A204.1 (cell line): ENCODE measurements around the gene NTRK3.

Experiments used
- FAIRE-seq: peaks from 2 replicates; lab custom pipeline; 2012; peaks lifted over from hg19 to GRCh38; lab: Jason Lieb, UNC

The NTRK3 gene

DNA sequence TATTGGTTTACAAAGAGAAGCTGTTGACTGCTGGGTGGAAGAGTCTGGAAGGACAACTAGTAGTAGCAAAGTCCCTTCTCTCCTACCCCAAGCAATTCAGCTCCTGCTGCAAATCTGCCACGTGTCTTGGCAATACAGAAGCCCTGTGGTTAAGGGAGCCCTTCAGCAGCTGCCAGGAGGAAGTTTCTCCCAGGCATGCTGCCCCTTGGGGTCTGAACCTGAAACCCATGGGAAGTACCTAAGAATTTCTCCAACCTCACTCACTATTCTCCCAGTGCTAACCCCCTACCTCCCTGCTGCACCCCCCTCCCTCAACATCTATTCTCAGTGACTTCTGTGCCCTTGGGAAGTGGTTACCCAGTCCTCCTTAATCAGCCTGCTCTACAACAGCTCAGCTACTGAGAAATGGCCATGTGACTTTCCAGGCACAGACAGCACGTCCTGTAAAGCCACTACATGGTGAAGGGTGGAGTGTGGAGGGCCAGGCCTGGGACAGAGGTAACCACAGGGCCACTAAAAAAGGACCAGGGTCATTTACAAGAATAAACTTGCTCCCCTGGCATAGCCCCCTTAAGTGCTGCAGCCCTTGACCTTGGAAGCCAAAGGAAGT, 316.6 kb downstream of the NTRK3 start:
- no peak for FAIRE-seq

DNA sequence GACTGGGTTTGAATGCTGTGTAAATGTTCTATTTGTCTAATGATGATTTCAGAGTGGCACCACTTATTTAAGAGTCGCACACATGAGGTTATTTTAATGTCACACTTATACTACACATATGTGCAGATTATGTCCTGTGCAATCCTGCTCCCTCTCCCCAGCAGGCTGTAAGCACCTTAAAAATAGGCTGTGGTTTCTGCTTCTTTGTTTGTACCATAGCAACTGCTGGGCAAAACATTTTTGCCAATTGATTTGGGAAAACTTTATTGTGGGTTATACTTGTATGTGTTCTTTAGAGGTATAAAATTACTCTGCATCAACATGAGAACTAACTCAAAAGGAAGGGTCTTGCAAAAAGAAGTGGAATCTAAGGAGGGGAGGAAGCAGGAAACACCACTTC, 318.5 kb downstream of the NTRK3 start:
- no peak for FAIRE-seq

DNA sequence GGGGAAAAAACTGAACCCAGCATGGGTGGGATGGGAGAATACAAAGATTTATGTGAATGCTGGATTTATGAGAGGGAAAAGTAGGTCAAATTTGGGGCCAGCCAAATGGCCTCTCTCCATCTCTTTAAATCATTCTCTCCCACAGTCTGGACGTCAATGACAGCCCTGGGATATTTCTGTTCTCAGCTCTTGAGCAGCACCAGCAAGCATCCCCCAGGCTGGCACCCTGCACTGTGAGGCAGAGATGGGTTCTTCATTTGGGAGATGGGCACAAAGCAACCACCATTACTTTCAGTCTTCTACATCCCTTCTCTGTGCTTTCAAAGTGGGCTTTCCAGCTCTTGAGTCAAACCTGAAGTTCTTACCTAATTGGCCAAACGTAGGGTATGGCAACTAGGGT, 321.0 kb downstream of the NTRK3 start:
- no peak for FAIRE-seq

DNA sequence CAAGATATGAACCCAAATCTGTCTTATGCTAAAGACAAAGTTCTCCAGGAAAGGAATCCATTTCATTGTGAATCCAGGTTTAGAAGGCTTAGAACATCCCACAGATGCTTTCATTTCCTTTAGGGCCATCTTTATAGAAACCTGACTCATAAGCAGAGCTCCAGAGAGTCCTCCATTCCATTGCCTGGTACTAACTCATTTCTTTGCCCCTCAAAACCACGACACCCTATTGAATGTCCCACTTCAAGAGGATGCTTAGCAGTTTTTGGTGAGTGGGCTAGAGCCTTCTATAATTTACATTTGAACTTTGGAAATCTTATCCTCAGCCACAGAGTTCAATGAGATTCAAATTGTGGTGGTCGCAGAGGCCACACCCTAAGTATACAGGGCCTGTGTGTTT, 325.0 kb downstream of the NTRK3 start:
- FAIRE-seq: no peak

DNA sequence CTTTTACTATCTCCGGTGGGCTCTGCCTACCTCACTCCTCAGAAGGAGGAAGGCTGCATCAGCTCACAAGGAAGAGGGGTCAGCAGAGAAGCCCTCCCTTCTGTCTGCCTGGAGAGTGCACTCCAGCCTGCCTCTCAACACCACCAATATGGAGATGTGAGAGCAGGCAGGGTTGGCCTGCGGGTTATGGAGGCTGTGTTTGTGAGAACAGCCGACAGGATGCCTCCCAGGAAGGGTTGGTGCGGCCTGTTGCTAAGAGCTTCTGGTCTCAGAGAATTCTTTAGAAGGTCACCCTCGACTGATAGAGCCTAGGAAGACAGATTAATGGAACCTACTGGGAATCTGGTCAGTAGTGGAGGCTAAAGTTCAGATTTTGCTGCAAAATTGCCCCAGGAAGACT, 326.1 kb downstream of the NTRK3 start:
- FAIRE-seq: no peak

DNA sequence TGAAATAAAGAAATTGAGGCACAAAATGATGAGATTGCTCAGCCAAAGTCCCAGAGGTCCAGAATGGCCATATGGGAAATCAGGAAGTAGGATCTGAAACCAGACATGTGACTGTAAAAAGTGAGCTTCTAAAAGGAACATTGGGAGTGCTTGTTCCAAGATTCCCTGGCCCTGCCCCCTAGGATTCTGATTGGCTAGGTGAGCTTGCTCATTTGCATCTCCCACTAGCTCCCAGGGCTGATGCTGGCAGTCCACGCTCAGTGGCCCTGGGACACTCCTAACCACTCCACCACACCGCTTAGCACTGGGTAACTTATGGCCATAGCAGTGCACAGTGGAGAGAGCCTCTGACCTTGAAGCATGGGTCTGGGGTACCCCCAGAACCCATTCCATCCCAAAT, 326.7 kb downstream of the NTRK3 start:
- no peak for FAIRE-seq

DNA sequence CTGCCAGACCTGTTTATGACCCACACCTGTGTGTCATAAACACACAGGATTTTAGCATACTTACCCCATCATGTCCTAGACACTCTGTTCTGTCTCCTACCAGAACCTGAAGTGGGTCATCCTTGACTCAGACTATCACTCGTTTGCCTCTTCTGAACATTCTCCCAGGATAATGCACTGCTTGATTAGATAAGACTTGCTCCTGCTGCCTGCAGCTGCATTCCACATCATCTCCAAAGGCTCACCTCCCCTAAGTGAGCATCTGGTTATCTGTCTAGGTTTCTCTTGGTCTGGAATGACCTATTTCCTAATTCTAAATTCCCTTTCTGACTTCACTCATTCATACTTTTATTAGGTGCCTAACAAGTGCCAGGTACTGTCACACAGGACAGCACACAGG, 332.1 kb downstream of the NTRK3 start:
- FAIRE-seq: no peak

DNA sequence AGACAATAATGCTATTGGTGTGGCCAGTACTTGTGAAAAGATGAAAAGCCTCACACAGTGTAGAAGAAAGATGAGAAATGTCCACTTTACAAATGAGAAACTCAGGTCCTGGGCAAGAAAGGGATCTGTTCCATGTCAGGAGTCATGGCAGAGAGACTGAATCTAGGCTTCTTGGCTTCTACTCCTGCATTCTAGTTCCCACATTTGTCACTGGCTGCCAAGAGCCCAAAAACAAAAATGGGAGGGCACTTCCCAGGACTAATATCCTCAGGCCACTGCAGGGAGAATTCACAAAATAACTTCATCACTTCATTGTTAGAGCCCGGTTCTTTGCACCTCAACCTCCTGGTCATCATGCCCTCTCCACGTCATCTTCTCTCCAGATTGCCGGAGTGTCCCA, 337.5 kb downstream of the NTRK3 start:
- FAIRE-seq: no peak

DNA sequence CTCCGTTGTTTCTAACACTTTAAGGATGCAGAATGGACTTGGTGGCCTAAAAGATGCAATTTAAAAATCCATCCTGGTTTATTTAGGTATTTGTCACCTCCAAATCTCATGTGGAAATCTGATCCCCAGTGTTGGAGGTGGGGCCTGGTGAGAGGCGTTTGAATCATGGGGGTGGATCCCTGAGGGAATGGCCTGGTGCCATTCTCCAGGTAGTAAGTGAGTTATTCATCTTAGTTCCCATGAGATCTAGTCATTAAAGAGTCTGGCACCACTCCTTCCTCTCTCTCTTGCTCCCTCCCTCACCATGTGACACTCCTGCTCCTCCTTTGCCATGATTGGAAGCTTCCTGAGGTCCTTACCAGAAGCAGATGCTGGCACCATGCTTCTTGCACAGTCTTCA, 339.1 kb downstream of the NTRK3 start:
- FAIRE-seq: no peak

DNA sequence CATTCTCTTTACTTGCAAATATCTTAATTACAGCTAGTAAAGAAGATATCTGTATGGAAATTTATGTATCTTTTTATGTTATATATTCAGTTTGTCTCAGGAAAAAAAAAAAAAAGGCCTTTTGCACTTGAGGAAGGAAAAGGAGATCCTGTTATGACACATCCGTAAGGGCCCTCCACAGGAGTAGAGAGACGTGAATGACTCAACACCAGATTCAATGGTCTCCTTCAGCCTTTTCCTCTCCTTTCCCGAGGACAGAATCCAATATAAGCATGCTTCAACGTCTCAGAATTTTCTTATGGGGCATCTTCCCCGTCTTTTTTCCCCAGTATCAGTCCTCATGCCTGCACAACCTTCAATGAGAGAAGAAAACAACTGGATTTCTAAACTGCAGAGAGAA, 340.3 kb downstream of the NTRK3 start:
- FAIRE-seq: no peak

DNA sequence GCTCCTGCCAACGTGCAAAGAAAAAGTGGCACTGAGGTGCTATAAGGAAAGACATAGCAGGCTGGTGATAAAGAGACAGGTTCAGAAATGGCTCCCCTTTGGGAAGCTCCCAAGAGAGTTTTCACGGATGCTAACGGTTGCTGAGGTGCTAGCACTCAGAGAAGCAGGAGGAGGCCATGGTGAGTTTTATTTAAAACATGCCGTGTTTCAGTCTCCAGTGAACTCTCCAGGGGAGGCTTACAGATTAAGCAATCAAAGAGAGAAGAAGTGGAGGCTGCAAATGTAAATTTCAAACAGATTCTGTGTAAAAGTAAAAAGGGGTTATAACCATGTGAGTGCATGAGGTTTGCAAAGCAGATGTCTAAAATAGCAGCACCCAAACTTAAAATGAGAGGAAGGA, 346.2 kb downstream of the NTRK3 start:
- no peak for FAIRE-seq

DNA sequence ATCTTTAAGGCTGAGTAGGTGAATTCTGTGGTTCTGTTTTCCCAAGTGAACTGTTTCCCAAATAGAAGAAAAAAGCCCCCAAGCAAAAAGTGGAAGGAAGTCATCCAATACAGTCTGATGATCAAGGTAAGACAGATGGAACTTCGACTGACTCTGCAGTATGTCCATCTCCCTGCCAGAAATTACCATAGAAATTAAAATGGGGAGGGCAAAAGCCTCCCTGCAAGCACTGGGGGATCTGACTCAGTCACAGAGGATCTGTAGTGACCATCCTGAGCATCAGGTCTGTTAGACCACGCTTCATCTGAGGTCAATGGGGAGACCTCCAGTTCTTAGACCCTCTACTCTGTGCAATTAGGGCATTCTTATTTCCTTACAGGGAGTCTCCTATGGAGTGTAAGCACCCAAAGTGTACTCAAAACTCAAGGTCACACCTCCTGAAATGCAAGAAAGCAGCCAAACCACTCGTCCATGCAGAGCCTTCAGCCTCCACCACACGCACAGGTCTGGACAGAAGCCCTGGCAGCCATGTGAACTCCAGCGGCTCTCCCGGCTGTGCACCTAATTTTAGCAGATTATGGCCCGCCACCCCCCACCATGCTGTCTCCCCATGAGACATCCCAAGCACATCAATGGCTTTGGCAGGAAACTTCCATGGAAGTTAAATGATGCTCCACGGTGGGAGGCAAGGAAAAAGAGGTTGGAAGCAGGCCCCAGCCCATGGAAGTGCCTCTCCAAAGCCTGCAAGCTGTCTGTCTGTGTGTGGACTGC, 348.7 kb downstream of the NTRK3 start:
- FAIRE-seq: no peak

DNA sequence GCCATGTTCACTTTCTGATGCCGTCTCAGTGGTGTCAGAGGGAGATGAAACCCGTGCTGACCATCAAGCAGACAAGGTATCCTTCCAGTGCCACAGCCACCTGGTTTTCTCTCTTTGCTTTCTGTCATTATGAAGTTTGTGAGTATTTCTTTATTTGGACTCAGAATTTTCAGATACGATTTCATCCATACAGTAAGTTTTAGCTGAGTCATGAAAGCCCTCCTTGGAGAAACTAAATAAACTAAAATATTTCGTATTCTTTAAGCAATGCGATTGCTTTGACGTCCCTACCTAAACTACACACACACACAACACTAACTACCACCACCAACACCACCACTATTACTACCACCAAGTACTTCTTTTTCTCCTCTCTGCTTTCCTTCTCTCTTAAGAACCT, 350.1 kb downstream of the NTRK3 start:
- FAIRE-seq: no peak

DNA sequence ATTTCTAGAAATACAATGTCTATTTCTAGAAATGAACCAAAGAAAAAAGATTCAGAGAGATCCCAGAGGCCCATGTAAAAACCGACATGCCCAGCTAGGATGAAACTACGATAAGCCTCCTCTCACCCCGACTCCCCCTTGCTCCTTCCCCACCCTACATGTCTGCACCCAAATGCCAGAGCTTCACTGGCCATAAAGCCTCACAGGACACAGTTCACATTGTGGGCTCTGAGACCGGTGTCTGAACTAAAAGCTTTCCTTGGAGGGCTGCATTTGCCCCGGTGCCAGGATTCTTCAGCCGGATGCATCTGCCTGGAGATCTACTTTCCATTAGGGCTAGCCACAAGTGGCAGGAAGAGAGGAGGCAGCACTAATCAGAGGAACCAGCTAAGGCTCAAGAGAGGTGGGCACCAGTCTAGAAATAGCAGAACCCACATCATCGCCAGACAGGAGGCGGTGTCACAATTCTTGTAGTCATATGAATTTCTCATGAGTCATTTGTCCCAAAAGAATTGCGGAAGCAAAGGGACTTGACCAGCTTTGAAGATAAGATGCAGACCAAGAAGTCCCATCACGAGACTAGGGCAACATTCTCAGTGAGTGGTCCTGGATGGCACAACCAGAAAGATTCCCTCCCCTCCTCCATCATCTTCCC, 353.6 kb downstream of the NTRK3 start:
- FAIRE-seq: no peak

DNA sequence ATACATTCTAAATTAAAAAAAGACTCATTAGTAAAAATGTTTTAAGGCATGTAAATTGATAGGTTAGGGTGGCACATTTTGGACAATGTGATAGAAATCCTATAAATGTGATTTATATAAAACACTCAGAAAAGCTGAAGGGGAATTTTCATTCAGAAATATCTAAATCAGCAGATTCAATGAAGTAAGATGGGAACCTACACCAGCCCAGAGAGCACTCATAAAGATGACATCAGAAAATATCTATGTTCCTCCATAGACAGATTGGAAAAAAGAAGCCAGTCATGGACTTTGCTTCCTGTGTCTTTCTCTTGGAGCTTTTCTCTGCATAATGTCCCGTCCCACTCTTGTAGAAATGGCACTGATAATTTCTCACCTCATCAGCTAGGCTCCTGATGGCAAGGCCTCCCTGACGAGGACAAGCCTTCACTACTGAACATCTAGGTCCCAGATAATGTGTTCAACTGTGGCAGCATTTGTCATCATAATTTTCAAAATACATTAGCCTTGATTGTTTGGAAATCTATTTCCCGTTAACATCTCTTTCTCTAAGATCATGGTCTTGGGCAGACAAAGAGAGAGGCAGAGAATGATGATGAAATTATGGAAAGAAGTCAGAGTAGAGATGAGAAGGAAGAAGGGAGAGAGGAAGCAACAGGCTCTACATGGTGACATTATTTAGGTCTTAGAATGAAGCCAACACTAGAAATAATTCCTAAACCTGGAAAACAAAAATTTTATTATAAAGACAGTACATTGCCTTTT, 354.4 kb downstream of the NTRK3 start:
- no peak for FAIRE-seq

DNA sequence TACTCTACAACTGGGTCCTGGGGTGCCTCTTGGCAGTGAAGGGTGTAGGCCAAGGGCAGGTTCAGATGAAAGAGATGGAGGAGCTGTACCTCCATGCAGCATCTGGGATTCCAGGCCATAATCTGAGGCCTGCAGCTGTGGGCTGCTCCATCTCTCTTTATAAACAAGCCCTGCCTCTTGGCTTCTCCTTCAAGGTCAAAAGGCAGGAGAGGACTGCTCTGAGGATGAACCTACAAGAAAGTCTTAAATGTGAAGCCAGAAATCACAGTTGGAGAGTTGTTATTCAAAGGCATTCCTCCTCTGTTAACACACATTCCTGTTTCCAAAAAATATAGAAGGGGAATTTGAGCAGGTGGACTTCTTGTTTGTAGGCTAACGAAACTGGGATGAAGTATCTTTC, 355.5 kb downstream of the NTRK3 start:
- FAIRE-seq: no peak

DNA sequence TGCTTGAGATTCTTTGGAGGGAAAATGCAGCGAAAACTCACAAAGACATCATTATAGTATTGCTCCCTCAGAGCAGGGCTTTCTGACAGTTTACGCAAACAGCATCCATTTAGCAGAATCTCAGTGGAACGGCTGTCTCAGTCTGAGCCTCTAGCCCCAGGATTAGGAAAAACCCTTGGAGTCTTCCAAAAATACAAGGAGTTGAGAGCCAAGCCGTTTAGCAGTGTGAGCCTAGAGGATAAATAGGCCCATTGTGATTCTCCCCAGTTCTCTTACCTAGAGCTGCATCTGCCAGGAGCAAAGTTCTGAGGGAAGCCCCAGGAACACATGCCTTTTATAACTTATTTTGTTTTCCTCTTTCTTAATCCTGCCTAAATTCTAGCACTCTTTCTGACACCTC, 359.6 kb downstream of the NTRK3 start:
- FAIRE-seq: no peak

DNA sequence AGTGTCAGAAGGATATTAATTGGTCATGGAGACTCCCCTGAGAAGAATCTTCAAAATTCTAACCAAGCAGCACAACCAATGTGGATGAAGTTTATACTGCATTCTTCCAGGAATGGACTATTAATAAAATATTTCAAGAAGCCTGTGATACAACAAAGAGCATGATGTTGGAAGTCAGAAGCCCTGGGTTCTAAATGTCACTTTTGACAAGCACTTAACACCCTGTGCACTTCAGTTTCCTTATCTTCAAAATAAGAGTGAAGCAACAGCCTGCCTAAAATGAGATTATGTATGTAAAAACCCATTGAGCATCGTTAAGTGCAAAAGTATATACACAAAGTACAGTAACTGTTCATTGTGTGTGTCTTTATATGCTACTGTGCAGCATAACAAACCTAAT, 369.4 kb downstream of the NTRK3 start:
- no peak for FAIRE-seq

DNA sequence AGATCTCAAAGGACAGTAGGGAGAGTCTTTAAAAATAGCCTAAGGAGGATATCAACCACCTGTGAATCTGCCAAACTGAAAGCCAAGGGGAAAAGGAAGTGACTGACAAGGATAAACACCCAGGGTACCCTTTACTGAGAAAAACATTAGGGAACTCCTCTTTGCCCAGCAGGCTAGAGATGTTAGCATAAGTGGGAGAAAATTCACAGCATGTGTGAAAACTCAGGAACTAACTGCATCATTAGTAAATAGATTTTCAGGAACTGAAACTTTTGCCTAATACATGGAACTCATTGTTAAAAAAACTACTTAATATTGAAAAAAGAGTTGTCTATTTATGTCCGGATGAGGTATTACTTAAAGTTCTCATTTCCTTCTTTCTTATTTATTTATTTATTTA, 375.5 kb downstream of the NTRK3 start:
- no peak for FAIRE-seq

DNA sequence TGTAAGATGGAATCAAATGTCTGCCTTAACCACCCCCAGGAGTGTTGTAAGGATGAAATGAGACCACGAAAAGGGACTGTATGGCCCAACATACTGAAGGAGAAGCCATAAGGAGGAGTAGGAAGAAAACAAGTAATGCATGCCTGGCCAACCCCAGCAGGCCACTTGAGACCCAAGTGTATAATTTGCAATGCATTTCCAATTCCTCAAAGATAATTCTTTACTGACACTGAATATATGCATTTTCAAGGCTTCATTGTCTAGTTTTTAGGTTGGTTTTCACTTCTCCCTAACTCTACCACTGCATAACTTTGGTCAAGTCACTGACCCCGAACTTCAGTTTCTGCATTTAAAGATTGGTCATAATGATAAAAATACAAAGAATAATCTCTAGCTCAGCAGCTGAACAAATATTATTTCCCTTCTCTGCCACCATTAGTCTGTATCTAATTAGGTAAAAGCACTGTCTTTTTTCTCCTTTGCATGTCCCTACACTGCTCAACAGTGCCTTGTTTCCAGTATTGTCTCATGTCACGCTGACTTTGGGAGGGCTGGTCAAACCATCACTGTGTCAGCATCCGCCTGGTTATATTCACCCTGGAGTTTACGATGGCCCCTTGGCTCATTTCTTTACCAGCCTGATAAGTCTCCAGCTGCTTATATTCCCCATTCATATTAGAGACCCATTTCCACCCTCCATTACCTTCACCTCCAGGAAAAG, 378.6 kb downstream of the NTRK3 start:
- FAIRE-seq: no peak

DNA sequence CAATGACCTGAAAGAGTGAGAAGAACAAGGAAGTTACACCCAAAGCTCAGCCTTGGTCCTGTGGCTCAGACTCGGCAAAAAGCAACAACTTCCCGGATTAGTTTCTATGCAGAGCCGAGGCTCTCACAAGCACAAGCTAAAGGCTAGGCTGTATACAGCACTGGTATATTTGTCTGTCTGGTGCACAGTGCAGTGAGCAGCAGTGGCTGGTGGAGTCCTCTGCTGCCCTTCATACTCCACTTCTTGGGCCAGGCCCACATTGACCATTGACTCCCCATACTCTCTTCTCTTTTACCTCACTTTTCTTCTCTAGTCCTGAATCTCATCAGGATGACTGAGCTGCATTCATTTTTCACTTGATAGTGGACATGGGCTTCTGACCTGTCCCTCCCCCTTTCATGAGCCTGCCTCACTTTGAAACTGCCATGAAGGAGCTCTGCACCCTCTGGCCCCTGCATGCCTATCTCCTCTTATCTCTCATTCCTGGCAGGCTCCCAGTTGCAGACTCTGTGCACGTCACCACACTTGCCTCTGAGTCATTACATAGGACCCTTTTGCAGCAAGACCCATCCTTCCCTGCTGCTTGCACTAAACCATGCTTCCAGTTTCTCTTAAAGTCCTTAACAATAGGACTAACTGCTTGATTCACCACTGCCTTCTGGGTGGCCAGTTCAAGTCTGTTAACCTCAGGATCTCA, 379.3 kb downstream of the NTRK3 start:
- FAIRE-seq: no peak
